HepG2 (cell line): Measurements from ENCODE around the gene ECD. TPM values are rescaled to one million over a fixed set of nuclear protein-coding genes. Genes with fewer than 3 reads are reported as not detected.
A peak's percentile ranks its signal among the peaks of the same experiment; 100 is the strongest.
"Not testable (repeated sequence)": the region's sequence is repeated elsewhere in the genome, so short reads cannot be mapped to it uniquely, and the experiment has no call there.

Source experiments
- ATAC-seq: fragments of 200-7000 bp; cut with Tn5 transposase; 3 replicates; pipeline ENCODE4 v1.9.1; 2020; ENCODE audit warnings: mild to moderate bottlenecking, moderate library complexity
- BruUV-seq: library from RNA; stranded (reverse); fragments of 400-500 nt; replicated peaks from 2 replicates; lab custom pipeline; 2021; lab: Mats Ljungman, UMichigan
- CTCF ChIA-PET: fragments of 300-600 bp; formaldehyde crosslinking; extraction: SDS; loops from one replicate; lab custom pipeline; 2021; ENCODE audit warnings: low total read pairs, inconsistent platforms, low intra/inter-chr PET ratio; lab: Yijun Ruan, JAX
- POLR2A ChIA-PET: fragments of 350-600 bp; sonication (Branson Sonifier 250); formaldehyde crosslinking; loops from one replicate; lab custom pipeline; 2020; ENCODE audit warnings: antibody characterized with exemption, inconsistent platforms; lab: Yijun Ruan, JAX
- DNase-seq: peaks from one replicate; pipeline ENCODE4 v3.0.0-alpha.2; 2015; ENCODE audit warnings: low spot score
- FAIRE-seq: peaks from 3 replicates; lab custom pipeline; 2011; peaks lifted over from hg19 to GRCh38; lab: Jason Lieb, UNC
- H2AFZ ChIP-seq: one replicate; pipeline ENCODE4 v1.6.1; 2011; ENCODE audit warnings: low read length, inconsistent platforms
- H3K27ac ChIP-seq: fragments of 300-600 bp; 3 replicates; pipeline ENCODE4 v1.8.0; 2011; ENCODE audit warnings: mixed run types, mild to moderate bottlenecking, mixed read lengths, low read length, inconsistent platforms; ENCODE audit not compliant: insufficient read depth; ENCODE audit errors: extremely low read length
- H3K27me3 ChIP-seq, 2 experiments: fragments of 200-600 bp in 1 of 2; 2 replicates in 1 of 2; 3 replicates in 1 of 2; pipeline versions ENCODE4 v1.6.0 to v1.8.0; 2011; ENCODE audit warnings: low read length in 2 of 2, mild to moderate bottlenecking in 2 of 2, moderate library complexity in 2 of 2, inconsistent platforms in 1 of 2; ENCODE audit not compliant: insufficient read depth in 2 of 2, control insufficient read depth in 1 of 2
- H3K36me3 ChIP-seq, 2 experiments: fragments of 200-600 bp in 1 of 2; replicated peaks in 1 of 2; 2 replicates in 1 of 2; 3 replicates in 1 of 2; pipeline versions ENCODE4 v1.5.1 to v1.8.0; 2011; ENCODE audit warnings: low read length in 2 of 2, inconsistent platforms in 1 of 2; ENCODE audit not compliant: insufficient read depth in 2 of 2, control insufficient read depth in 1 of 2
- H3K4me1 ChIP-seq: 2 replicates; pipeline ENCODE4 v1.5.1; 2012; ENCODE audit warnings: low read length, inconsistent platforms; ENCODE audit not compliant: insufficient read depth
- H3K4me2 ChIP-seq: 2 replicates; pipeline ENCODE4 v1.6.0; 2011; ENCODE audit warnings: low read depth, low read length, inconsistent platforms
- H3K4me3 ChIP-seq, 3 experiments: fragments of 200-600 bp in 1 of 3; sonication (generic), shearing (Covaris generic) in 1 of 3; replicated peaks in 1 of 3; 2 replicates each; pipeline ENCODE4 v1.5.1; 2011 to 2016; ENCODE audit warnings: low read length in 3 of 3, inconsistent platforms in 2 of 3, low read depth in 2 of 3, mild to moderate bottlenecking in 2 of 3, control low read depth in 1 of 3, mixed read lengths in 1 of 3; ENCODE audit not compliant: insufficient read depth in 1 of 3
- H3K79me2 ChIP-seq: one replicate; pipeline ENCODE4 v1.6.1; 2011; ENCODE audit warnings: low read length, inconsistent platforms; ENCODE audit not compliant: insufficient read depth
- H3K9ac ChIP-seq: 2 replicates; pipeline ENCODE4 v1.6.0; 2011; ENCODE audit warnings: mild to moderate bottlenecking, low read depth, low read length, inconsistent platforms; ENCODE audit not compliant: insufficient read depth
- H3K9me3 ChIP-seq: 2 replicates; pipeline ENCODE4 v1.5.1; 2012; ENCODE audit warnings: mild to moderate bottlenecking, low read length
- H4K20me1 ChIP-seq: 2 replicates; pipeline ENCODE4 v1.6.0; 2011; ENCODE audit warnings: inconsistent platforms, mild to moderate bottlenecking, low read length, moderate library complexity; ENCODE audit not compliant: insufficient read depth
- HDAC2 ChIP-seq: sonication (generic); formaldehyde crosslinking; IDR thresholded peaks from 2 replicates; pipeline ENCODE4 v1.4.0; 2020; ENCODE audit warnings: missing genetic modification reagents
- MAFK ChIP-seq, 2 experiments: IDR thresholded peaks in 1 of 2; conservative IDR thresholded peaks in 1 of 2; 2 replicates each; pipeline ENCODE4 v1.6.1; 2011; ENCODE audit warnings: improper control_type of control experiment in 2 of 2, low read length in 2 of 2
- NFYB ChIP-seq: sonication (generic); formaldehyde crosslinking; IDR thresholded peaks from 2 replicates; pipeline ENCODE4 v1.4.0; 2020; ENCODE audit warnings: missing genetic modification reagents
- ZMYM2 ChIP-seq: sonication (generic); formaldehyde crosslinking; IDR thresholded peaks from 2 replicates; pipeline ENCODE4 v1.8.0; 2022; ENCODE audit warnings: mild to moderate bottlenecking, missing genetic modification reagents
- WGBS: methylation state at CpG from one replicate; pipeline ENCODE4 v1.1.6; 2017; ENCODE audit warnings: low lambda C conversion rate; 5-methylcytosine and 5-hydroxymethylcytosine counted together
- in situ Hi-C: cut with HindIII; loops from 2 replicates; pipeline ENCODE4 v1.10.0; 2017; ENCODE audit warnings: low pct_unique_long_range_greater_than_20kb; ENCODE audit not compliant: extremely low pct_ligation_motif_present
- intact Hi-C: fragments of 100-400 bp; cut with micrococcal nuclease; formaldehyde crosslinking; loops from one replicate; pipeline ENCODE4 v1.10.0; 2022; ENCODE audit not compliant: unreplicated experiment
- polyA plus RNA-seq, 8 experiments: library from polyadenylated mRNA; depleted of rRNA in 3 of 8; stranded (reverse) in 7 of 8; unstranded in 1 of 8; fragments of >200 nt; fragmentation: Illumina TruSeq in 4 of 8; extraction: Trizol in 4 of 8; gene quantifications; 2 replicates each; pipeline versions ENCODE4 v1.2.1 to v1.2.3, GENCODE V29; 2011 to 2016; ENCODE audit warnings: low read depth in 4 of 8, missing spikeins in 1 of 8, mixed read lengths in 1 of 8; ENCODE audit not compliant: insufficient read depth in 1 of 8
- total RNA-seq, 5 experiments: library from RNA; depleted of rRNA; stranded (reverse); fragments of >200 nt; fragmentation: Illumina TruSeq; extraction: Trizol; gene quantifications; 2 replicates each; pipeline ENCODE4 v1.2.3, GENCODE V29; 2016; ENCODE audit warnings: low read depth in 1 of 5
- TF ChIP-seq, protein P1 (sequence below): sonication (generic); formaldehyde crosslinking; IDR thresholded peaks from 2 replicates; pipeline ENCODE4 v1.4.0; 2020; ENCODE audit warnings: missing genetic modification reagents, mild to moderate bottlenecking, borderline replicate concordance

The ECD gene
- total and polyA plus RNA-seq, 2 of the 13 experiments (the other 11 are each of a cell fraction or from before 2014, with no cell fraction given): 21.5 to 27.6 TPM

DNA sequence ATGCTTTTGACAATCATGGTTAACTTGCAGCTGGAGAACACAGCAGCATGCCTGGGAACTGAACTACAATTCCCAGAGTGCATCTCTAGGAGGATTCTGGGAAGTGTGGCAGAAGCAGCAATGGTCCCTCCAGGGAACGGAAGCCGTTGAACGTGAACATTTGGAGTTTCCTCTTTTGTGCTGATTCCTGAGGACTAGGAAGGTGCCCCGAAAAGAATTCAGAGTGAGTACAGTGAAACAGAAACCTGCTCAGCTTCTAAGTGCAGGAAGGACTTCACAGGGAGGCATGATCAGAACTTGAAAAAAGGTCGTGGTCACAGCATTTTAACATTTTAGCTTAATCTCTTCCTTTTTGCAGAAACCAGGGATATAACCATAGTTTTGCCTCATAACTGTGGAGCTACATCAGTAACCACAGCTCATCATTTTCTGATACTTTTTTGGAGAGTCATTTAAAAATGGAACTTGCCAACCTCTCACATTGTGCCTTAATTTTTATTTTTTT is 57.4 kb downstream of the ECD start, which contains the start of gene NUDT13 (continued):
- TF ChIP-seq, protein P1, sequence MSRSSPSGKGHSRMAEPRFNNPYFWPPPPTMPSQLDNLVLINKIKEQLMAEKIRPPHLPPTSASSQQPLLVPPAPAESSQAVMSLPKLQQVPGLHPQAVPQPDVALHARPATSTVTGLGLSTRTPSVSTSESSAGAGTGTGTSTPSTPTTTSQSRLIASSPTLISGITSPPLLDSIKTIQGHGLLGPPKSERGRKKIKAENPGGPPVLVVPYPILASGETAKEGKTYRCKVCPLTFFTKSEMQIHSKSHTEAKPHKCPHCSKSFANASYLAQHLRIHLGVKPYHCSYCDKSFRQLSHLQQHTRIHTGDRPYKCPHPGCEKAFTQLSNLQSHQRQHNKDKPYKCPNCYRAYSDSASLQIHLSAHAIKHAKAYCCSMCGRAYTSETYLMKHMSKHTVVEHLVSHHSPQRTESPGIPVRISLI (CRISPR knock-in tag): no peak
- TF ChIP-seq HDAC2 (CRISPR knock-in tag): peak; percentile 63; the same call in 1 of the 2 replicates

DNA sequence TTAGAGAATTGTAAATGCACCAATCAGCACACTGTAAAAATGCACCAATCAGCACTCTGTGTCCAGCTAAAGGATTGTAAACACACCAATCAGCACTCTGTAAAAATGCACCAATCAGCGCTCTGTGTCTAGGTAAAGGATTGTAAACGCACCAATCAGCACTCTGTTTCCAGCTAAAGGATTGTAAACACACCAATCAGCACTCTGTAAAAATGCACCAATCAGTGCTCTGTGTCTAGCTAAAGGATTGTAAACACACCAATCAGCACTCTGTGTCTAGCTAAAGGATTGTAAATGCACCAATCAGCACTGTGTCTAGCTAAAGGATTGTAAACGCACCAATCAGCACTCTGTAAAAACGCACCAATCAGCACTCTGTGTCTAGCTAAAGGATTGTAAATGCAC is 58.6 kb downstream of the ECD start:
- H2AFZ ChIP-seq, H3K9me3 ChIP-seq, H3K27ac ChIP-seq, BruUV-seq, in situ Hi-C loops, FAIRE-seq, H3K9ac ChIP-seq, CTCF ChIA-PET, H3K4me2 ChIP-seq, ATAC-seq, H3K4me3 ChIP-seq, intact Hi-C loops, DNase-seq, H3K79me2 ChIP-seq, H4K20me1 ChIP-seq, H3K27me3 ChIP-seq, H3K36me3 ChIP-seq: not testable (repeated sequence)
- POLR2A ChIA-PET: interaction anchor here (2.1 to 6.1 kb wide), 2 partner anchors 12 to 18 kb away, joined by 6 to 72 read pairs; partner anchors contain the start of gene P4HA1
- TF ChIP-seq MAFK (conservative IDR thresholded peaks at IDR 0.05 in 1 of 2, IDR thresholded peaks at IDR 0.05 in 1 of 2; ENCODE audit: low read length in 2 of 2) (peak; percentile 2 to 68; a peak in 2 of 4 replicates), NFYB (CRISPR knock-in tag) (peak; percentile 49), ZMYM2 (peak; percentile 53; the same call in 1 of the 2 replicates)
- 98% methylated on average over 4 of the region's 4 CpGs for WGBS
- H3K4me1 ChIP-seq: peaks cover 11% of the 10 kb centered on the region
